Activated CD4-positive, alpha-beta memory T cell treated with anti-CD3 and anti-CD28 coated beads for 36 hours (primary cell): ENCODE results near the gene NADSYN1. TPM values are rescaled to one million over a fixed set of nuclear protein-coding genes. Genes with fewer than 3 reads are reported as not detected.
"Not testable (repeated sequence)": the region's sequence is repeated elsewhere in the genome, so short reads cannot be mapped to it uniquely, and the experiment has no call there.

Experiments
- CTCF ChIA-PET: fragments of 350-600 bp; sonication (Branson Sonifier 250); formaldehyde crosslinking; loops from one replicate; lab custom pipeline; 2021; ENCODE audit warnings: antibody characterized with exemption, inconsistent platforms; lab: Charles Lee
- POLR2A ChIA-PET: fragments of 350-600 bp; sonication (Branson Sonifier 250); formaldehyde crosslinking; loops from one replicate; lab custom pipeline; 2021; ENCODE audit warnings: antibody characterized with exemption; lab: Charles Lee
- DNase-seq: peaks from one replicate; pipeline ENCODE4 v3.0.0-alpha.2; 2020
- H3K27ac Mint-ChIP-seq: one replicate; pipeline ENCODE4 v1.8.0; 2021; ENCODE audit warnings: mixed read lengths
- H3K27me3 Mint-ChIP-seq: one replicate; pipeline ENCODE4 v1.8.0; 2021; ENCODE audit warnings: mixed read lengths
- H3K36me3 Mint-ChIP-seq: one replicate; pipeline ENCODE4 v1.8.0; 2021; ENCODE audit warnings: mixed read lengths
- H3K4me1 Mint-ChIP-seq: one replicate; pipeline ENCODE4 v1.8.0; 2021; ENCODE audit warnings: low read depth, mixed read lengths
- H3K4me3 Mint-ChIP-seq: one replicate; pipeline ENCODE4 v1.8.0; 2021; ENCODE audit warnings: mild to moderate bottlenecking, mixed read lengths
- H3K9me3 Mint-ChIP-seq: one replicate; pipeline ENCODE4 v1.8.0; 2021; ENCODE audit warnings: mixed read lengths
- intact Hi-C: fragments of 100-400 bp; cut with micrococcal nuclease; formaldehyde crosslinking; loops from one replicate; pipeline ENCODE4 v1.15.1; 2023
- total RNA-seq, 2 experiments: library from RNA; stranded (reverse); gene quantifications; one replicate each; pipeline ENCODE4 v1.2.3, GENCODE V29; 2021

The NADSYN1 gene
- total RNA-seq: 10 to 100 TPM; 85.0 to 91.9 TPM

DNA sequence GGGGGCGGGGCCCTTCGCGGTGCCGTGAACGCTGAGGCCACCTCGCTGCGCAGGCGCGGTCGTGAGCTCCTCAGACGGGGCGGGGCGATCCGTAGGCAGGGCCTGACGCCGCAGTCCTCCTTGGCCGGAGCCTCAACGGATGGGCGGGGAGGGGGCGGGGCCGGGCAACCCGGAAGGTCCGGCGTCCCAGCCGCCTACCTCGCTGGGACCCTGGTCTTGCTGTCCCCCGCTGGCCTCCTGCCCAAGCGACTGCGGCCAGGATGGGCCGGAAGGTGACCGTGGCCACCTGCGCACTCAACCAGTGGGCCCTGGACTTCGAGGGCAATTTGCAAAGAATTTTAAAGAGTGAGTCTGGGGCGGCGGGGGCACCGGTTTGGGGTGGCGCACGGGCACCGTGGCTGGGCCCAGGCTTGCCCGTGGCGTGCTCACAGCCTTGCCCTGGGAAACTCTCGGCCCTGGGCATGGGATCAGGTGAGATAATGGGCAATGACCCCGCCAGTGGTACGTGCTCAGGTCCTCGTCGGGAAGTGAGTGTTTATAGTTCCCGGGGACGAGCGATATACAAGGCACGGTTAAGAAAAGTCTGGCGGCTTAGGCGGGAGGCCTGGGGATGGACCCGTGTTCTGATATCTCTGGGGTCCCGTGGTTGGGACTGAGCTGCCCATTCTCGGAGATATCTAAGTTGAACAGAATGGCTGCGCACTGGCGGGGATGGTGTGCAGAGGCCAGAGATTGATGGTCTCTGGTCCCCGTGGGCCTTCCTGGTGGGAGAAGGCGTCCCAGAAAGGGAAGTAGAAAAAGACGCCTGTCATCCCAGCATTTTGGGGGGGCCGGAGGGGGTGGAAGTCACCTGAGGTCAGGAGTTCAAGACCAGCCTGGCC lies at the start of gene NADSYN1:
TSS of gene NADSYN1 (plus strand) at position 167 of the 881 bp plus-strand sequence. CDS start at position 261, 94 bp downstream.
- DNase-seq: peak; percentile 97
- peaks cover 47% of the 10 kb centered on the region for H3K4me1 Mint-ChIP-seq
- POLR2A ChIA-PET: interaction anchor here (0.7 kb wide), 1 partner anchor 36 kb away, joined by 4 read pairs; no protein-coding TSS in a partner anchor

DNA sequence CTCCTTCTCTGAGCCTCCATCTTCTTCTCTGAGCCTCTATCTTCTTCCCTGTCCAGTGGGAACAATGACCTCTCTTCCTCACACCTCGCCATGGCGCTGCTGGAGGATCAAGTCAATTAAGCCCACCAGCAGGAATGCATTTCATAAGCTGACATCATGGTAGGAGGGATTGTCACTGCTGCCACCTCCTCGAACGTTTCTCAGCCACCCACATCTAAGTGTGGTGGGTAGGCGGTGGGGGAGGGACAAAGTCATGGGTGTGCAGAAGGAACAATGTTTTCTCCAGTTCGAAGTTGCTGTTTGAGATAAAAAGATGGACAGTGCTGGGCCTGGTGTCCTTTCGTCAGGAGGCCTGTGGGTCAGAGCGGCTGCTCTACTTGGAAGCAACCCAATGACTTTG lies 48.8 kb upstream of the NADSYN1 start:
- H3K27ac Mint-ChIP-seq: no peak overlapping the region
- no peak overlapping the region for H3K4me3 Mint-ChIP-seq
- CTCF ChIA-PET: no interaction called here
- intact Hi-C loops: no loop called here
- no peaks in the 10 kb centered on the region for H3K27me3 Mint-ChIP-seq
- POLR2A ChIA-PET: no interaction called here
- H3K36me3 Mint-ChIP-seq: no peaks in the 10 kb centered on the region
- H3K4me1 Mint-ChIP-seq: no peaks in the 10 kb centered on the region
- H3K9me3 Mint-ChIP-seq: no peaks in the 10 kb centered on the region
- DNase-seq: no peak

More for the DNA sequence above, at the start of gene NADSYN1:
- H3K27ac Mint-ChIP-seq: peak within 1 kb of the TSS; percentile 89
- peaks cover 23% of the 10 kb centered on the region for H3K36me3 Mint-ChIP-seq
- H3K9me3 Mint-ChIP-seq: no peaks in the 10 kb centered on the region
- H3K4me3 Mint-ChIP-seq: peak within 1 kb of the TSS; percentile 93
- CTCF ChIA-PET: no interaction called here
- no peaks in the 10 kb centered on the region for H3K27me3 Mint-ChIP-seq
- intact Hi-C loops: loop anchor here (5.0 kb wide), 2 partner anchors 34 to 1251 kb away; partner anchors contain the start of gene FADD

DNA sequence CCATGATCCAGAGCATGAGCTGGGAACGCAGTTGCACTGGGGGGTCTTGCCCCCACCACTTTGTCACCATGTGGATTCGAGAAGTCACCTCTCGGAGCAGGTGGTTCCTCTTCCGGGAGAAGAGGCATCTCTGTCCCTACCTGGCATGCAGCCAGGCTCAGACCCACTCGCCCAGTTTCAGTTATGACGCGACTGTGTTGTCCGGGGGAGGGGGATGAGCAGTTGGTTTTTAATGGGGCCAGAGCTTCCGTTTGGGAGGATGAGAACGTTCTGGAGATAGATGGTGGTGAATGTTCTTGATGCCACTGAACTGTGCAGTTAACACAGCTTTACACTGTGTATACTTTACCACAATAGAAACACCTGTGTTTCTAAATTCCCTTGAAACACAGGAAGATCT lies 46.3 kb upstream of the NADSYN1 start:
- POLR2A ChIA-PET: no interaction called here
- peaks cover 5% of the 10 kb centered on the region for H3K9me3 Mint-ChIP-seq
- intact Hi-C loops: no loop called here
- no peaks in the 10 kb centered on the region for H3K4me1 Mint-ChIP-seq
- peaks cover 9% of the 10 kb centered on the region for H3K27me3 Mint-ChIP-seq
- CTCF ChIA-PET: interaction anchor here (0.5 kb wide), 1 partner anchor 519 kb away, joined by 4 read pairs; no protein-coding TSS in a partner anchor
- H3K4me3 Mint-ChIP-seq: no peak overlapping the region
- no peak overlapping the region for H3K27ac Mint-ChIP-seq
- H3K36me3 Mint-ChIP-seq: no peaks in the 10 kb centered on the region
- no peak for DNase-seq

DNA sequence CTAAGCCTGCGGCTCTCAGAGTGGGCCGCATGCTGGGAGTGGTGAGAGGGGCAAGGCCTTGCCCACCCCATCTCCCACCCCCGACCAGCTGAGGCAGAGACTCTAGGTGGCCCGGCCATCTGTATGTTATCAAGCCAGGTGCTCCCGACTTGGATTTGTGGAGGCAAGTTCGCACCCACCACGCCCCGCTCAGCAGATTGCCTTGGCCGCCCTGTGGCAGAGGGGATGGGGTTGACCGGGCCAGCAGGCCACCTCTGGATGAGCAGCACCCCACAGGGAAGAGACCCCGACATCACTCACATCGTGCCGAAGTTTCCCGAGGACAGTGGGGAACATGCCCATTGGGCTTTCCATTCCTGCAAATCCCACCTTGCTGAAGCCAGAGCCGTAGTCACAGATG lies 45.6 kb upstream of the NADSYN1 start:
- no peak overlapping the region for H3K27ac Mint-ChIP-seq
- CTCF ChIA-PET: no interaction called here
- H3K4me3 Mint-ChIP-seq: no peak overlapping the region
- intact Hi-C loops: no loop called here
- H3K27me3 Mint-ChIP-seq: peaks cover 11% of the 10 kb centered on the region
- H3K36me3 Mint-ChIP-seq: no peaks in the 10 kb centered on the region
- DNase-seq: no peak
- POLR2A ChIA-PET: no interaction called here
- H3K9me3 Mint-ChIP-seq: peaks cover 5% of the 10 kb centered on the region
- no peaks in the 10 kb centered on the region for H3K4me1 Mint-ChIP-seq

DNA sequence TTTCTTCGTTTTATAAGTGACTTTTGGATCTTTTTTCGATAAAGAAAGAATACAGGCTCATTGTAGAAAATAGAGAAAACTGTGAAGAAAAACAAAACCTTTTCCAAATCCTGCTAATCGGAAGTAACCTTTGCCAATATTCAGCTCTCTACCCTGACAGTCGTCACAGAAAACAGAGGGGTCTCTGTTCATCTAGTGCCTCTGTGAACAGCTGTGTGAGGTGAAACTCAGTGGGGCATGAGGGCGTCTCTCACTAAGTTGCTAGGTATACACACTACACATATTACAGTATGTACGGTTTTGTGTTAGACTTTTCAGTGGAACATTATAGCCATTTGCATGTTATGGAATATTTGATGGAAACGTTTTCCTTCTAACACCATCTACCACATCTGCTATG lies 44.2 kb upstream of the NADSYN1 start:
- ChIA-PET CTCF (interaction anchor here (0.8 kb wide), 1 partner anchor 11 kb away, joined by 3 read pairs; no protein-coding TSS in a partner anchor), POLR2A (no interaction called here)
- Mint-ChIP-seq H3K27ac (no peak overlapping the region), H3K9me3 (peaks cover 5% of the 10 kb centered on the region), H3K4me3 (no peak overlapping the region), H3K36me3 (no peaks in the 10 kb centered on the region), H3K4me1 (no peaks in the 10 kb centered on the region), H3K27me3 (peaks cover 13% of the 10 kb centered on the region)
- DNase-seq: no peak
- intact Hi-C loops: no loop called here

DNA sequence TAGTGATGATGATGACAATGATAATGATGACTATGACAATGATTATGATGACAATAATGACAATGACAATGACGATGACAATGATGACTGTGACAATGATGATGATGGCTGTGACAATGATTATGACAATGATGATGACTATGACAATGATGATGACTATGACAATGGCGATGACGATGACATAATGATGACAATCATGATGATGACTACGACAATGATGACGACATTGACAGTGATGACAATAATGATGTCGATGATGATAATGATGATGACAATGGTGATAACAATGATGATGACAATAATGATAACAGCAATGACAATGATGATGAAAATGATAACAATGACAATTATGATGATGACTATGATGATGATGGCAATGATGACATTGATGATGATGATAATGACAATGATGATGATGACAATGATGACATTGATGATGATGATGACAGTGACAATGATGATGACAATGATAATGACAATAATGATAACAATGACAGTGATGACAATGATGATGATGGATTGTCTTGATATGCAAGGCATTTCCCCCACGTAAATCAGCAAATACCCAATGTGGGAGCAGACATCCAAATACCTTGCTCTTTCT lies 42.5 kb upstream of the NADSYN1 start:
- Mint-ChIP-seq H3K27ac (no peak overlapping the region), H3K9me3 (peaks cover 5% of the 10 kb centered on the region), H3K36me3 (no peaks in the 10 kb centered on the region), H3K4me3 (no peak overlapping the region), H3K4me1 (no peaks in the 10 kb centered on the region), H3K27me3 (peaks cover 17% of the 10 kb centered on the region)
- DNase-seq: no peak
- intact Hi-C loops: no loop called here
- ChIA-PET CTCF (no interaction called here), POLR2A (no interaction called here)

DNA sequence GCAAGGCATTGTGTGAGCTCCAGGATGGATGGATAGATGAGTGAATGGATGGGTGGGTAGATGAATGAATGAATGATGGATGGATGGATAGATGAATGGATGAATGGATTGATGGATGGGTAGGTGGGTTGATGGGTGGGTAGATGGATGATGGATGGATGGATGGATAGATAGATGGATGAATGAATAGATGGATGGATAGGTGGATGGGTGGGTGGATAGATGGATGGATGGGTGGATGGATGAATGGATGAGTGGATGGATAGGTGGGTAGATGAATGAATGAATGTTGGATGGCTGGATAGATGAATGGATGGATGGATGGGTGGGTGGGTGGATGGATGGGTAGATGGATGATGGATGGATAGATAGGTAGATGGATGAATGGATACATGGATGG lies 38.4 kb upstream of the NADSYN1 start:
- no peak for DNase-seq
- POLR2A ChIA-PET: no interaction called here
- intact Hi-C loops: no loop called here
- Mint-ChIP-seq H3K4me3 (no peak overlapping the region), H3K4me1 (no peaks in the 10 kb centered on the region), H3K36me3 (no peaks in the 10 kb centered on the region), H3K9me3 (peaks cover 5% of the 10 kb centered on the region), H3K27ac (no peak overlapping the region), H3K27me3 (peaks cover 17% of the 10 kb centered on the region)
- CTCF ChIA-PET: no interaction called here

DNA sequence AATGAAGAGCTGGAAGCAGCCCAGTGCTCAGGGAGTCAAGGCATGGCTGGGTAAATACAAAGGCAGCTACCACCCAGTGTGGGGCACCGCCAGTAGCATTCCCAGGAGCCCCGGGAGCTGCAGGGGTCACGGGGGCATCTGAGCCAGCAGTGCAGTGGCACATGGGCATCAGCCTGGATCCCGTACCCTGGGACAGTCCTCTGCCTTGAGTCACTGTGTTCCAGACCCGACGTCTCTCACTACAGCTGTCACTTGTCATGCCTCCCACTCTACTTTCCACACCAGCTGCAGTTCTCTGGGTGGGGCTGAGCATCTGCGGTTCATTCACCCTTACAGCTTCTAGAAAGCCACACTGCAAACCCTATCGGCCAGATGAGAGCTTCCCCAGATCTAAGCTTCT lies 34.4 kb upstream of the NADSYN1 start:
- POLR2A ChIA-PET: no interaction called here
- intact Hi-C loops: no loop called here
- no peak overlapping the region for H3K27ac Mint-ChIP-seq
- H3K27me3 Mint-ChIP-seq: peaks cover 9% of the 10 kb centered on the region
- no peak overlapping the region for H3K4me3 Mint-ChIP-seq
- H3K36me3 Mint-ChIP-seq: no peaks in the 10 kb centered on the region
- H3K9me3 Mint-ChIP-seq: no peaks in the 10 kb centered on the region
- DNase-seq: no peak
- CTCF ChIA-PET: interaction anchor here (1.2 kb wide), 1 partner anchor 11 kb away, joined by 3 read pairs; no protein-coding TSS in a partner anchor
- no peaks in the 10 kb centered on the region for H3K4me1 Mint-ChIP-seq

DNA sequence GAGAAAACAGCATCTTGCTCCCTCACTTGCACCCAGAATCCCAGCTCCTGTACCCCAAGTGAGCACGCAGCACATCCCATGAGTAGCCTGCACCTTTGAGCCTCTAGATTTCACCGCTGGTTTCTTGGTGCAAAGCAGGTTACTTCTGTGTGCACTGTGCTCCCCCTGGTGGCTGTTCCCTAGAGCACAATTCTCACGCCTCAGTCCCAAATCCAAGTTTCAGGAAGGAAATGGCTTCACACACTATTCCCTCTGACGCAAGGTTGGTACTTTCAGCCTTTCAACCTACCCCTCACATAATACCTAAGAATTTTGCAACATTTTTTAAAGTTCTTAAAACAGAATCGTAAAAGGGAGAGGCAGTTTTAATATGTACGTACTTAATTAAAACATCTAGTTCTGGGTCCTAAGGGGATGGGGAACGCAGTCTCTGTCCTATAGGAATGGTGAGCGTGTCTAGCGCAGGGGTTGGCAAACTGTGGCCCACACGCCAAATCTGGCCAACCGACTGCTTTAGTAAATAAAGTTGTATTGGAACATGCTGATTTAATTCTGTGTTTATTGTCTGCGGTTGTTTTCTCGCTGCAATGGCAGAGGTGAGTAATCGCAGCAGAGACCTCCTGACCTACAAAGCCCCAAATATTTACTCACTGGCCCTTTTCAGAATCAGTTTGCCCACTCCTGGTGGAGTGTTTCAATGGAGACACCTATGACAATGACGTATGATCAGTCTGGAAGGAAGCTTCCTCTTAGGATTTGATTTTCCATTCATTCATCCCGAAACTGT lies 32.4 kb upstream of the NADSYN1 start:
- no peaks in the 10 kb centered on the region for H3K4me1 Mint-ChIP-seq
- ChIA-PET POLR2A (no interaction called here), CTCF (no interaction called here)
- H3K9me3 Mint-ChIP-seq: no peaks in the 10 kb centered on the region
- H3K4me3 Mint-ChIP-seq: no peak overlapping the region
- peaks cover 5% of the 10 kb centered on the region for H3K27me3 Mint-ChIP-seq
- DNase-seq: peak; percentile 42
- no peaks in the 10 kb centered on the region for H3K36me3 Mint-ChIP-seq
- intact Hi-C loops: no loop called here
- H3K27ac Mint-ChIP-seq: no peak overlapping the region

DNA sequence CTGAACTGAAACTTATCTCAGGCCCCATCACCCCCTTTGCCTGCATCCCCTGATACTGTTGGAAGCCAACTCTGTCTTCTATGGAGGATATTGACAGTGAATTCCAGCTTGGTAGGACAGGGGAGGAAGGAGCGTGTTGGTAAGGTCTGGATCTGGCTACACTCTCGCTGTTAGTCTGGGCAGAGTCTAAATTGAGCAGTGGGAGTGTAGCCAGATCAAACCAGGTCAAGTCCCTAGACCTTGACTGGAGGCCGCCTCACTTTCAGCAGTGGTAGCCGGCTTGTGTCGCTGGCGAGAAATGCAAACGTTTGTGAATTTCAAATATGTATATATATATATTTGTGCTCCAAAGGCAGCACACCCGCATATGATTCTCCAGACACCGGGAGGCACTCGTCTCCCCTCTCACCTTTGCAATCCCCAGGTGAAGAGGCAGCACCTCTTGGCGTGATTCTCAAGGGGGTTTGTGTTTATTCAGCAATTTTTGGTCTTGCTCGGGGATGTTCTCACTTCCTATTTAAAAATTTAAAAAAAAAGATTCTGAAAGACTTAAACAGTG lies 31.5 kb upstream of the NADSYN1 start:
- no peak overlapping the region for H3K4me3 Mint-ChIP-seq

DNA sequence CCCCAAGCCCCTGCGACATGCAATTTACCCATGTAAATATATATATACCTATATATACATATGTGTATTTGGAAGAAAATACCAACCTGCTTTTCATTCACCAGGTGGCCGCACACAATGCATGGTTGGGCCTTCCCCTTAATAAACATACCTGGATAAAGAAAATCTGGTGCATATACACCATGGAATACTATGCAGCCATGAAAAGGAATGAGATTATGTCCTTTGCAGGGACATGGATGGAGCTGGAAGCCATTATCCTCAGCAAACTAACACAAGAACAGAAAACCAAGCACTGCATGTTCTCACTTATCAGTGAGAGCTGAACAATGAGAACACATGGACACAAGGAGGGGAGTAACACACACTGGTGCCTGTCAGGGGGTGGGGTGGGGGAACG lies 30.7 kb upstream of the NADSYN1 start:
- DNase-seq, H3K27me3 Mint-ChIP-seq, H3K4me1 Mint-ChIP-seq, H3K4me3 Mint-ChIP-seq, H3K27ac Mint-ChIP-seq, CTCF ChIA-PET, POLR2A ChIA-PET, H3K9me3 Mint-ChIP-seq, intact Hi-C loops, H3K36me3 Mint-ChIP-seq: not testable (repeated sequence)

More for the DNA sequence above, 31.5 kb upstream of the NADSYN1 start:
- POLR2A ChIA-PET: no interaction called here
- CTCF ChIA-PET: no interaction called here
- intact Hi-C loops: no loop called here
- Mint-ChIP-seq H3K36me3 (no peaks in the 10 kb centered on the region), H3K27ac (no peak overlapping the region), H3K9me3 (no peaks in the 10 kb centered on the region), H3K4me1 (peaks cover under 1% of the 10 kb centered on the region), H3K27me3 (peaks cover 5% of the 10 kb centered on the region)
- DNase-seq: no peak
